GM18873 (cell line): ENCODE data around the gene ACOX1.
"Not testable (repeated sequence)": the region's sequence is repeated elsewhere in the genome, so short reads cannot be mapped to it uniquely, and the experiment has no call there.

Experiments used
- ATAC-seq: cut with Tn5 transposase; IDR thresholded peaks from one replicate; pipeline ENCODE4 v1.9.1; 2021; ENCODE audit warnings: mild to moderate bottlenecking, moderate library complexity, moderate number of reproducible peaks; ENCODE audit not compliant: unreplicated experiment, low FRiP score

ACOX1 gene

GRCh38 chr17:75983501-75984181, 4.7 kb upstream of the ACOX1 start:
- ATAC-seq, result no peak

GRCh38 chr17:75981019-75981615, 2.2 kb upstream of the ACOX1 start:
- ATAC-seq, result no peak

- ATAC-seq, result no peak
Measured at GRCh38 chr17:75980188-75981018, 1.4 kb upstream of the ACOX1 start.

GRCh38 chr17:75979705-75980187, 780 bp upstream of the ACOX1 start:
- no peak for ATAC-seq

- ATAC-seq, result no peak
Measured at GRCh38 chr17:75976175-75976848, 2.7 kb downstream of the ACOX1 start.

GRCh38 chr17:75975757-75976174, 3.2 kb downstream of the ACOX1 start:
- ATAC-seq, result no peak

GRCh38 chr17:75975187-75975586, 3.8 kb downstream of the ACOX1 start:
- not testable (repeated sequence) for ATAC-seq

- no peak for ATAC-seq
Measured at GRCh38 chr17:75970626-75971025, 8.3 kb downstream of the ACOX1 start.

- no peak for ATAC-seq
Measured at GRCh38 chr17:75970011-75970523, 8.9 kb downstream of the ACOX1 start.

GRCh38 chr17:75969044-75969443, 9.9 kb downstream of the ACOX1 start:
- not testable (repeated sequence) for ATAC-seq

- no peak for ATAC-seq
Measured at GRCh38 chr17:75965468-75965867, 13.5 kb downstream of the ACOX1 start.

- no peak for ATAC-seq
Measured at GRCh38 chr17:75959839-75960511, 19.0 kb downstream of the ACOX1 start.

- ATAC-seq, result no peak
Measured at GRCh38 chr17:75959051-75959838, 19.7 kb downstream of the ACOX1 start.

GRCh38 chr17:75950855-75951554, 28.0 kb downstream of the ACOX1 start:
- ATAC-seq, result no peak

GRCh38 chr17:75950421-75950820, 28.5 kb downstream of the ACOX1 start:
- no peak for ATAC-seq

GRCh38 chr17:75945211-75945610, 33.8 kb downstream of the ACOX1 start:
- ATAC-seq, result no peak

- no peak for ATAC-seq
Measured at GRCh38 chr17:75943491-75943890, 35.5 kb downstream of the ACOX1 start.

- ATAC-seq, result no peak
Measured at GRCh38 chr17:75942473-75942872, 36.5 kb downstream of the ACOX1 start.

- ATAC-seq, result no peak
Measured at GRCh38 chr17:75941442-75941819, 37.5 kb downstream of the ACOX1 start.
